Sigmoid colon (tissue), 4 donors: ENCODE measurements around the gene SLC6A11.

Experiments used
- POLR2AphosphoS5 ChIP-seq, 4 donors: sonication (generic); formaldehyde crosslinking; IDR thresholded peaks; one replicate each; pipeline ENCODE4 v1.6.1; 2017; ENCODE audit warnings: antibody characterized with exemption in 4 of 4
- TF ChIP-seq, protein P1 (sequence below), 4 experiments: fragments of 450-650 bp in 3 of 4; fragments of 200-600 bp in 1 of 4; IDR thresholded peaks; one replicate each; pipeline ENCODE4 v1.5.1; 2016 to 2019; ENCODE audit warnings: antibody characterized with exemption in 4 of 4, mild to moderate bottlenecking in 3 of 4, moderate library complexity in 2 of 4

DNA sequence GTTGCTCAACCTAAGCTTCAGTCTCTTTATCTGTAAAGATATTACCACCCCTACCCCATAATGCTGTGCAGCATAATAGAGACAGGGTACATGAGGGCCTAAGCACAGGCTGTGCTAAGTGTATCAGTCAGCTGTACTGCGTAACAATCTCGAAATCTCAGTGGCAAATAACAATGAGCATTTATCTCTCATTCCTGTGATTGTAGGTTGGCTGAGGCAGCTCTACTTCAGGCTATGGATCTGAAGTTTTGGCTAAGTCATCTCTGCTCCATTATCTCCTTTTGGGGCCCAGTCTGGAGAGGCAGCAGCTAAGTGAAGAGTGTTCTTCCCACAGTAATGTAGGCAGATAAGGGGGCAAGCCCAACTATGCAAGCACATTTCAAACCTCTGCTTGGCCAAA lies 7.1 kb upstream of the SLC6A11 start:
- TF ChIP-seq POLR2AphosphoS5 (IDR thresholded peaks at IDR 0.05) = no peak
- TF ChIP-seq, protein P1, sequence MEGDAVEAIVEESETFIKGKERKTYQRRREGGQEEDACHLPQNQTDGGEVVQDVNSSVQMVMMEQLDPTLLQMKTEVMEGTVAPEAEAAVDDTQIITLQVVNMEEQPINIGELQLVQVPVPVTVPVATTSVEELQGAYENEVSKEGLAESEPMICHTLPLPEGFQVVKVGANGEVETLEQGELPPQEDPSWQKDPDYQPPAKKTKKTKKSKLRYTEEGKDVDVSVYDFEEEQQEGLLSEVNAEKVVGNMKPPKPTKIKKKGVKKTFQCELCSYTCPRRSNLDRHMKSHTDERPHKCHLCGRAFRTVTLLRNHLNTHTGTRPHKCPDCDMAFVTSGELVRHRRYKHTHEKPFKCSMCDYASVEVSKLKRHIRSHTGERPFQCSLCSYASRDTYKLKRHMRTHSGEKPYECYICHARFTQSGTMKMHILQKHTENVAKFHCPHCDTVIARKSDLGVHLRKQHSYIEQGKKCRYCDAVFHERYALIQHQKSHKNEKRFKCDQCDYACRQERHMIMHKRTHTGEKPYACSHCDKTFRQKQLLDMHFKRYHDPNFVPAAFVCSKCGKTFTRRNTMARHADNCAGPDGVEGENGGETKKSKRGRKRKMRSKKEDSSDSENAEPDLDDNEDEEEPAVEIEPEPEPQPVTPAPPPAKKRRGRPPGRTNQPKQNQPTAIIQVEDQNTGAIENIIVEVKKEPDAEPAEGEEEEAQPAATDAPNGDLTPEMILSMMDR (IDR thresholded peaks at IDR 0.05) = no peak
